Omental fat pad (tissue), 4 donors: Measurements from ENCODE around the gene GPR3. TPM values are rescaled to one million over a fixed set of nuclear protein-coding genes. Genes with fewer than 3 reads are reported as not detected.

Source experiments
- ATAC-seq: fragments of 150-250 bp; one replicate; pipeline ENCODE4 v1.9.1; 2016; ENCODE audit warnings: mild to moderate bottlenecking, moderate library complexity; ENCODE audit not compliant: low FRiP score
- DNase-seq: peaks from one replicate; pipeline ENCODE4 v3.0.0-alpha.2; 2019; ENCODE audit warnings: low spot score
- CTCF ChIP-seq, 3 donors: fragments of 450-650 bp; IDR thresholded peaks; one replicate each; pipeline ENCODE4 v1.5.1; 2016 to 2017; ENCODE audit warnings: antibody characterized with exemption in 3 of 3, mild to moderate bottlenecking in 3 of 3, moderate library complexity in 2 of 3
- total RNA-seq, 4 donors: library from RNA; depleted of rRNA; stranded (reverse); fragments of >200 nt; gene quantifications; one replicate each; pipeline ENCODE4 v1.1.0, GENCODE V29; 2016

Gene GPR3
- total RNA-seq, 4 donors from 2014 or later, result 0.19 to 1.3 (median 0.65) TPM; not detected in 1

GRCh38 chr1:27395441-27396195 is 3.2 kb downstream of the GPR3 start:
- no peak for ATAC-seq
- DNase-seq, result no peak
- peak in 2 of 3 donors; percentile 29 to 97 for TF ChIP-seq CTCF (IDR thresholded peaks at IDR 0.05)

GRCh38 chr1:27397110-27397509 is 4.7 kb downstream of the GPR3 start:
- ATAC-seq, result no peak
- no peak for TF ChIP-seq CTCF (IDR thresholded peaks at IDR 0.05)
- no peak for DNase-seq

GRCh38 chr1:27397749-27398148 is 5.3 kb downstream of the GPR3 start:
- no peak for ATAC-seq

GRCh38 chr1:27398405-27399149 is 6.2 kb downstream of the GPR3 start:
- DNase-seq, result no peak
- no peak for TF ChIP-seq CTCF (IDR thresholded peaks at IDR 0.05)
- ATAC-seq, result no peak

More at GRCh38 chr1:27397749-27398148, 5.3 kb downstream of the GPR3 start:
- DNase-seq, result no peak
- TF ChIP-seq CTCF (IDR thresholded peaks at IDR 0.05), result no peak

- no peak for ATAC-seq
These were observed 7.0 kb downstream of the GPR3 start for GRCh38 chr1:27399251-27400025.

More at GRCh38 chr1:27399251-27400025, 7.0 kb downstream of the GPR3 start:
- TF ChIP-seq CTCF (IDR thresholded peaks at IDR 0.05), result no peak
- no peak for DNase-seq
